HL-60 (cell line): ENCODE results near the gene RNF133.

Experiments used
- DNase-seq, 2 experiments: peaks; one replicate each; pipeline ENCODE4 v3.0.0-alpha.2; 2010 to 2020; ENCODE audit warnings: low read depth in 1 of 2, low spot score in 1 of 2
- H3K27ac ChIP-seq: fragments of 250-450 bp; sonication (Bioruptor Pico); replicated peaks from 2 replicates; pipeline ENCODE4 v1.5.1; 2020; ENCODE audit warnings: mild to moderate bottlenecking, moderate library complexity
- H3K27me3 ChIP-seq: fragments of 250-450 bp; sonication (Bioruptor Pico); 2 replicates; pipeline ENCODE4 v1.5.1; 2021; ENCODE audit warnings: mild to moderate bottlenecking, moderate library complexity; ENCODE audit not compliant: insufficient read depth, poor library complexity, severe bottlenecking
- H3K4me3 ChIP-seq: replicated peaks from 2 replicates; pipeline ENCODE4 v1.5.1; 2011; ENCODE audit warnings: mild to moderate bottlenecking, control low read depth, low read length; ENCODE audit not compliant: insufficient read depth
- GABPA ChIP-seq: IDR thresholded peaks from 2 replicates; pipeline ENCODE4 v1.6.1; 2012; ENCODE audit warnings: low read depth
- POLR2AphosphoS5 ChIP-seq: IDR thresholded peaks from 2 replicates; pipeline ENCODE4 v1.6.1; 2012; ENCODE audit warnings: low read depth
- SPI1 ChIP-seq: IDR thresholded peaks from 2 replicates; pipeline ENCODE4 v1.6.1; 2012; ENCODE audit warnings: low read depth, mild to moderate bottlenecking, borderline replicate concordance
- TF ChIP-seq, protein P1 (sequence below): IDR thresholded peaks from one replicate; pipeline ENCODE4 v1.5.1; 2011; ENCODE audit warnings: low read length, control low read depth, inconsistent platforms; ENCODE audit not compliant: insufficient read depth
- TF ChIP-seq, protein P2 (sequence below): IDR thresholded peaks from 2 replicates; pipeline ENCODE4 v1.6.1; 2012; ENCODE audit warnings: low read depth; ENCODE audit not compliant: insufficient replicate concordance

Gene RNF133

DNA sequence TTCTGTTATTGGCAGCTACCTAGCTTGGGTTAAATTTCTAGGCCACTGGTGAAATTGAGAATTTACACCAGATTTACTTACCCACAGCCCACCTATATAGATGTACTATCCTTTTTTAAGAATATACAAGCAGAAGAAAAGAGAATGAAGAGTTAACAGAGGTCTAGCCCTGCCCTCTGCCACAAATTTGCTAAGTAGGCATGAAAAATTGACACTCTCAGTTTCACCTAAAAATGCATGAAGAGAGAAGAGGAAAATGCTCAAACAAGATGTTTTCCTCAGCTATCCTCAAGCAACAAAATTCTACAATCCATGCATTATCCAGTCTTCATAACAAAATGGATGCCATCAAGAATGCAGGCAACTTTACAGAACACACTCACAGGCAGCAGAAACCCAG lies 28.4 kb upstream of the RNF133 start:
- TF ChIP-seq GABPA, result no peak
- no peak for TF ChIP-seq SPI1
- TF ChIP-seq, protein P1, sequence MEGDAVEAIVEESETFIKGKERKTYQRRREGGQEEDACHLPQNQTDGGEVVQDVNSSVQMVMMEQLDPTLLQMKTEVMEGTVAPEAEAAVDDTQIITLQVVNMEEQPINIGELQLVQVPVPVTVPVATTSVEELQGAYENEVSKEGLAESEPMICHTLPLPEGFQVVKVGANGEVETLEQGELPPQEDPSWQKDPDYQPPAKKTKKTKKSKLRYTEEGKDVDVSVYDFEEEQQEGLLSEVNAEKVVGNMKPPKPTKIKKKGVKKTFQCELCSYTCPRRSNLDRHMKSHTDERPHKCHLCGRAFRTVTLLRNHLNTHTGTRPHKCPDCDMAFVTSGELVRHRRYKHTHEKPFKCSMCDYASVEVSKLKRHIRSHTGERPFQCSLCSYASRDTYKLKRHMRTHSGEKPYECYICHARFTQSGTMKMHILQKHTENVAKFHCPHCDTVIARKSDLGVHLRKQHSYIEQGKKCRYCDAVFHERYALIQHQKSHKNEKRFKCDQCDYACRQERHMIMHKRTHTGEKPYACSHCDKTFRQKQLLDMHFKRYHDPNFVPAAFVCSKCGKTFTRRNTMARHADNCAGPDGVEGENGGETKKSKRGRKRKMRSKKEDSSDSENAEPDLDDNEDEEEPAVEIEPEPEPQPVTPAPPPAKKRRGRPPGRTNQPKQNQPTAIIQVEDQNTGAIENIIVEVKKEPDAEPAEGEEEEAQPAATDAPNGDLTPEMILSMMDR, result no peak
- TF ChIP-seq, protein P2, sequence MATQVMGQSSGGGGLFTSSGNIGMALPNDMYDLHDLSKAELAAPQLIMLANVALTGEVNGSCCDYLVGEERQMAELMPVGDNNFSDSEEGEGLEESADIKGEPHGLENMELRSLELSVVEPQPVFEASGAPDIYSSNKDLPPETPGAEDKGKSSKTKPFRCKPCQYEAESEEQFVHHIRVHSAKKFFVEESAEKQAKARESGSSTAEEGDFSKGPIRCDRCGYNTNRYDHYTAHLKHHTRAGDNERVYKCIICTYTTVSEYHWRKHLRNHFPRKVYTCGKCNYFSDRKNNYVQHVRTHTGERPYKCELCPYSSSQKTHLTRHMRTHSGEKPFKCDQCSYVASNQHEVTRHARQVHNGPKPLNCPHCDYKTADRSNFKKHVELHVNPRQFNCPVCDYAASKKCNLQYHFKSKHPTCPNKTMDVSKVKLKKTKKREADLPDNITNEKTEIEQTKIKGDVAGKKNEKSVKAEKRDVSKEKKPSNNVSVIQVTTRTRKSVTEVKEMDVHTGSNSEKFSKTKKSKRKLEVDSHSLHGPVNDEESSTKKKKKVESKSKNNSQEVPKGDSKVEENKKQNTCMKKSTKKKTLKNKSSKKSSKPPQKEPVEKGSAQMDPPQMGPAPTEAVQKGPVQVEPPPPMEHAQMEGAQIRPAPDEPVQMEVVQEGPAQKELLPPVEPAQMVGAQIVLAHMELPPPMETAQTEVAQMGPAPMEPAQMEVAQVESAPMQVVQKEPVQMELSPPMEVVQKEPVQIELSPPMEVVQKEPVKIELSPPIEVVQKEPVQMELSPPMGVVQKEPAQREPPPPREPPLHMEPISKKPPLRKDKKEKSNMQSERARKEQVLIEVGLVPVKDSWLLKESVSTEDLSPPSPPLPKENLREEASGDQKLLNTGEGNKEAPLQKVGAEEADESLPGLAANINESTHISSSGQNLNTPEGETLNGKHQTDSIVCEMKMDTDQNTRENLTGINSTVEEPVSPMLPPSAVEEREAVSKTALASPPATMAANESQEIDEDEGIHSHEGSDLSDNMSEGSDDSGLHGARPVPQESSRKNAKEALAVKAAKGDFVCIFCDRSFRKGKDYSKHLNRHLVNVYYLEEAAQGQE, result no peak
- no peak for TF ChIP-seq POLR2AphosphoS5
- H3K27ac ChIP-seq, result no peak overlapping the region
- H3K4me3 ChIP-seq, result no peak overlapping the region
- H3K27me3 ChIP-seq, result no peaks in the 10 kb centered on the region
- no peak for DNase-seq

DNA sequence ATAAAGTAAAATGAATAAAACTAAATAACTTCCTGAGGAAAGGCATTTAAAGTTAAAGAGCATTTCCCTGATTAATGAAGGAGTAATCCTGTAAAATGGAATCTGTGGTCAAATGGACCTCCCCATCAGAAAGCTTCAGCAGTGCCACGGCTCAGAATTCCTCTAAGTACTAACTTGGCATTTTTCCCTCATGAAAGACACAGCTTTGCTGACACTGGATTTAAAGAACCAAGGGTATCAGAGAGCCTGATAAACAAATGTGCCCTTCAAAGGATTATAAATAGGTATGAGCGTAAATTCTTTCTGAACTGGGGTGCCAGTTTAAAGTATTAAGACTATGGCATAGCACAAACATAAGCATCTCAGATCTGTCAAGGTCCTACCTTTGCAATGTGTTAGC lies 28.0 kb upstream of the RNF133 start:
- DNase-seq, result no peak
- no peaks in the 10 kb centered on the region for H3K27me3 ChIP-seq
- no peak overlapping the region for H3K4me3 ChIP-seq
- H3K27ac ChIP-seq, result no peak overlapping the region
- TF ChIP-seq, protein P2, result no peak
- TF ChIP-seq, protein P1, result no peak
- TF ChIP-seq SPI1, result no peak
- TF ChIP-seq GABPA, result no peak
- no peak for TF ChIP-seq POLR2AphosphoS5

DNA sequence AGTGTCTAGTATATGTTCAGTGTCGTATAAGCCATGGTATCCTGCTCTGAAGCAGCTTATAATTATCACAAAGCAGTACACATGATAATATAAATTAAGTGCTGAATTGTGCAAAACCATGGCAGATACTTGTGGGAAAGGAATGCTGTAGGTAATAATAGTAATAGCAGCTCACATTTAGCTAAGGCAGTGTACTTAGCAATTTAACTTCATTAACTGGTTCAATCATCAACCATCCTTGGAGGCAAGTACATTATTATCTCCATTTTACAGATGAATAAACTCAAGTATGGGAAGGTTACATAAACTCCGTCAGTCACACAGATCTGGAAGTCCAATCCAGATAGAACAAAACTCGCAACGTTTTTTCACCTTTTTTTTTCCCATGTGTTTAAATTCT lies 25.4 kb upstream of the RNF133 start:
- H3K4me3 ChIP-seq, result no peak overlapping the region
- no peak for DNase-seq
- no peak overlapping the region for H3K27ac ChIP-seq
- H3K27me3 ChIP-seq, result no peaks in the 10 kb centered on the region
- TF ChIP-seq GABPA, result no peak
- TF ChIP-seq, protein P2, result no peak
- TF ChIP-seq, protein P1, result no peak
